Stimulated activated CD8-positive, alpha-beta memory T cell treated with anti-CD3 and anti-CD28 coated beads, Interleukin-4, amount 100 ng/mL, for 1 hour (primary cell): ENCODE results near the gene NTNG1.

Experiments
- DNase-seq, 2 donors: peaks; one replicate each; pipeline ENCODE4 v3.0.0-alpha.2; 2020; ENCODE audit warnings: low read depth in 2 of 2, low spot score in 1 of 2

The NTNG1 gene

DNA sequence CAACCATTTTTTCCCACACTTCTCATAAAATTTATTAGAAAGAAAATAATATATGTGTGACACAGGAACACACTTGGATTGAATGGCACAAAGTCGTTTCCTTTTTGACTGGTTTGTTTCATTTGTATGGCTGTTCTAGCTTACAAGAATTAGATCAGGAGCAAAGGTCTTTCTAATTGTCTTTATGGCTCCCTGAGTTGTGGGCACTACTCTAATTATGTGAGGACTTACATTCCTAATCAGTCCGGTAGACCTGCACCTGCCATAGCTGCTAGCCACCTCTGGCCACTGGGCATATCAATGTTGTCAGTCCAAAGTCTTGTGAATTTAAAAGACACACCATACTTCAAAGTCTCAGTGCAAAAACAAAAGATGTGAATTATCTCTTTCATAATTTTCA is 346.7 kb downstream of the NTNG1 start:
- no peak for DNase-seq

DNA sequence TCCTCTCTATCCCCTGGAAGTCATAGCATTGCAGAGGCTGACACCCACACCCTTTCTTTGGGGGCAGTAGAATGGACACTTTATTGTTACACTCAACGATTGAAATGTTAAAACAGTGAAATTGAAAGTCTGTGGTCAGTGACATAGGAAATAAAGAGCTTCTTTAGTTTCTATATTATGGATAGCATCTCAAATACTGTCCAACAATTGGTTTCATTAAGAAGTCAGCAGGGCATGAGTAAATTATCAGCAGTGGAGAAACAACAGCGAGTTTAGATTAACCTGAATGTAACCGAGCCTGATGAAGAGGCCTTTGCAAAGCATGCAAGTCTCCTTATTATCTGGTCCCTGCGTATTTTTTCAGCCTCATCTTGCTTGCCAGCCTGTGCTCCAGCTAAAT is 350.7 kb downstream of the NTNG1 start:
- no peak for DNase-seq

DNA sequence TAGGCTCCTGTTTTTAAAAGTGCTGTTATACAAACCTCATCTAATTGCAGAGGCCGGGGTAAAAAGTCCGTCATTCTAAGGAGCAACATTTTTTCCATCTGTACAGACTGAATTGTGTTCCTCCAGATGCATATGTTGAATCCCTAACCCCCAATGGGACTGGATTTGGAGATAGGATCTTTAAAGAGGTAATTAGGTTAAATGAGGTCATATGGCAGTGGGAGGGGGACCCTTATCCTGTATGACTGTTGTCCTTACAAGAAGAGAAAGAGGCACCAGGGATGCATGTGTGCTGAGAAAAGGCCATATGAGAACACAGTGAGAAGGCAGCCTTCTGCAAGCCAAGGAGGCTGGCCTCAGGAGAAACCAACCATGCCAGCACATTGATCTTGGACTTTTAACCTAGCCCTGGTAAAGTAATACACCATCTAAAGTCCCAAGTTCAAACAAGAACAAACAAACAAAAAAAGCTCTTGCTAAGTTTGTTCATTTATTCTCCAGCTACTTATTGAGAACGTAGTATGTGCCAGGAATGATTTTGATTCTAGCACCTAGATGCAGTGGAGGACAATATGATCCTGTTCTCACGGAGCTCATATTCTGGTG is 352.4 kb downstream of the NTNG1 start:
- DNase-seq, result no peak

DNA sequence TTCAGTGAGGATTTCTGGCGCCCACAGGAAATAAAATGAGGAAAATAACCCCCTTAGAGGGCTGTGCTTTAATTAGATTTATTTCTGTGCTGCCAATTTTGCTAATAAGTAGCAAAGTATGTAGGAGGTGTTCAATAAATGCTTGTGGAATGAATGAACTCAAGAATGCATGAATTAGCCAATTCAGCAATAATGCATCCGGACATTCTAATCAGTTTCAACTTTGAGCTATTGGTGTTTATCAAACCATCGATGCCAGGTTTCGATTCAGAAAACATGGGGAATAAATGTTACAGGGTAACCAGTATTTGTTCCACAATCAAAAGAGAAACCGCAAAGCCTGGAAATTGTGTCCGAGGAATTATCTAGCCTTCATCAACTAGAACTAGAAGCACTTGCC is 353.2 kb downstream of the NTNG1 start:
- DNase-seq, result no peak

GRCh38 chr1:107496002-107496401 is 355.2 kb downstream of the NTNG1 start:
- no peak for DNase-seq

DNA sequence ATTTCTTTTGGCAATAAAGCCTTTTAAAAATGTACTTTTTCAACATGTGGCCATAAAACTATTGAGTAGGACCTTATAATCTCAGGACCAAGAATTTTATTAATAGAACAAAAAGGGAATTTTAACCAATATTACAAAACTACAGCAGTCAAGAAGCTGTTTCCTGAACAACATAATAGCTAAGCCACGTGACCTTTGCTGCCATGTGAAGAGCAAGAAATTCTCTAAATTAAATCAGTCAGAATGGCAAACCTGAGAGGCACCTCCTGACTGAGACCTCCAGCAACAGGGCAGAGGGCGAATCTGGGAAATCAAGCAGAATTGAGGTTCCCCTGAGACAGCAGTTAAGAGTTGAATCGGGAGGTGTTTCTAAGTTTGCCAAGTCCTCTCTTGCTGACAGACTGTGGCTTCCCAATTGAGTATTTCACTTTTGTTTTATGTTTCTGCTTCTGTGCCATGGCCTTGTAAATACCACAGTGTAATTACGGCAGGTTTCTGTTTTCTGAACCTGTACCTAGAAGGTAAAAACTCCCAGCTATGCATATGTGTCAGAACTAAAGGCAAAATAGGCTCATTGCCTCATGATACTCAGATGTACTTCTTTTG is 358.4 kb downstream of the NTNG1 start:
- DNase-seq, result no peak

- no peak for DNase-seq
These were observed 360.3 kb downstream of the NTNG1 start for GRCh38 chr1:107501081-107501605.

DNA sequence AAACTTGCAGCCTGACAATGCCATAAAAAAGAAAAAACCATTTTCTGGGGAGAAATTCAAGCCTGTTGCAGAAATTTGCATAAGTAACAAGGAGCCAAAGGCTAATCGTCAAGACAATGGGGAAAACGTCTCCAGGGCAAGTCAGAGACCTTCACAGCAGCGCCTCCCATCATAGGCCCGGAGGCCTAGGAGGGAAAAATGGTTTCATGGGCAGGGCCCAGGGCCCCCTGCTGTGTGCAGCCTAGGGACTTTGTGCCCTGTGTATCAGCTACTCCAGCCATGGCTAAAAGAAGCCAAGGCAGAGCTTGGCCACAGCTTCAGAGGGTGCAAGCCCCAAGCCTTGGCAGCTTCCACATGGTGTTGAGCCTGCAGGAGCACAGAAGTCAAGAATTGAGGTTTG is 369.5 kb downstream of the NTNG1 start:
- no peak for DNase-seq

DNA sequence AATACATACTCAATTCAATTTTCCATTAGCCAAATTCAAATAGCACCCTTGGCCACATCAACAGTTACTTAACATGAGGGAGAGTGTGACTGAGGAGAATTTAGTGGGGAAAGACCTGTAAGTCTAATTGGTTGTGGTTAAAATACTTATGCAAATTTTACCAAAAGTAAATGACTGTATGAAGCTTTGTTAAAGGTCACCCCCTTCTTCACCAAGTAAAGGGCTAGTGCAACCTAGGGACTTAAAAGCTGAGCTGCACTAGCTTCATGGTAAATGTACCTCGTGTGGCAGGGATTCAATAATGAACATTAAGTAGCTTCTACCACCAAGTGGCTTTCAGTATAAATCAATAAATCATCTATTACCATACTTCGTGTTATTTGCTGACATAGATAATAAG is 372.0 kb downstream of the NTNG1 start:
- DNase-seq, result no peak

DNA sequence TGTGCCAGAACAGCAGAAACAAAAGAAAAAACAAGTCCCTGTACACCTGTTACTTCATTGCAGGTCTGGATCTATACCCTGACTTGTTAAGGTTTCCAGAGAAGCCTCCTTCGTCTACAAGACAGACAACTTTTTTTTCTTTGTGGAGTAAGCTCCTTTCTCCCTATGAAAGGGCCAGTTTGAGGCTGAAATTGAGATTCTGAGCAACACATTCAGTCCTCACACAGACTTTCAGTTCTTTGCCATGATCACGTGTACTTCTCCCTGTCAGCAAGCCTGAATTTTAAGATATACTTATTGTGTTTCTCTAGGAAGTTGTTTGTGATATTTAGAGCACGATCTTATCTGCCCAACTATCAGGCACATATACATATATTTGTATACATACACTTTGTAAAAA is 374.0 kb downstream of the NTNG1 start:
- no peak for DNase-seq

DNA sequence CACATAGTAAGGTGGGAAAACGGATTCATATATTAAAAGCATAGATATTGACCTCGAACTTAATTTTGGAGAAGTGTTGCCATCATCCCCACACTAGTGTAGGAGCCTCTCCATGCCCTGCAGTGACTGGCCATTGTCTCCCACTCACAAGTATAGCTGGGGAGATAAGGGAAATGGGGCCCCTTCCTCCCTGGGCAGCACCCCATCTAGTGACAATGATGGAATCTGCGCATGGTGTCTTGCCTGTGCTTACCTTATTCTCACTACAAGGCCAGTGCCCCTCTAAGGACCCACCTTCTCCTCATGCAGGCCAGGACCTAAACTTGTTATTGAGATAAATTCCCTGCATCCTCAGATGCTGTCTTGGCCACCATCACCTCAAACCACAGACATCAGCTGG is 374.9 kb downstream of the NTNG1 start:
- DNase-seq, result no peak

DNA sequence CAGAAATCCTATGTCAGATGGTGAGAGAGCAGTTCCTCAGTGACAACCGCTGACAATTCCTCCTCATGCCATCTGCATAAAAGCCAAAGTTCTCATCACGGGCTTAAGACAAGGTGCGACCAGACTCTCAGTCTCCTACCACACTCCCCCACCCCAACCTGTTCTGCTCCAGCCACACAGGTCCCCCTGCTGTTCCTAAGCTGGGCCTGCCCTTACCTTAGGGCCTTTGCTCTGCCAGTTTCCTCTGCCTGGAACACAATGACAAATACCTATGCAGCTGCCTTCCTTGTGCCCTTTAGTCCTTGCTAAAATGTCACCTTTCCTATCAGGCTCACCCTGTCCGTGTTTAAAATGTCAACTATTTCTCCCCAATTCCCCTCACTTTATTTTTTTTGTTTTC is 382.2 kb downstream of the NTNG1 start:
- DNase-seq, result no peak

DNA sequence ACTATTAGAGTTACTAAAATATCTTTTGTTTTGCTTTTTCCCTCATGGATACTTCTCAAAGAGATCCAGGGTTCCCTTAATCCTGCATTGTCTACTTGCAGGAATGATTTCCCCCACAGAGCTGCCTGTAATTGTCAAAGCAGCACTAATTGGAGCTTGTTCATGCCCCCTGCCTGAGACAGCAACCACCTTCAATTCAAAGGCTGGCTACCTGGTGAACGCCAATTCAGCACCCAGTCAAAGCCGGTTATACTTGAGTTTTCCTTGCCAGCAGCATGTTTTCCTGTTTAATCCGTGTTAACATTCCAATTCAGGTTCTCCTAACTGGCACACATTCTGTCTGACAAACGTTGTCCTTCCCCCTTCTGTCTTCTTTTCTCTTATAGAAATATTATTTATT is 382.9 kb downstream of the NTNG1 start:
- no peak for DNase-seq

DNA sequence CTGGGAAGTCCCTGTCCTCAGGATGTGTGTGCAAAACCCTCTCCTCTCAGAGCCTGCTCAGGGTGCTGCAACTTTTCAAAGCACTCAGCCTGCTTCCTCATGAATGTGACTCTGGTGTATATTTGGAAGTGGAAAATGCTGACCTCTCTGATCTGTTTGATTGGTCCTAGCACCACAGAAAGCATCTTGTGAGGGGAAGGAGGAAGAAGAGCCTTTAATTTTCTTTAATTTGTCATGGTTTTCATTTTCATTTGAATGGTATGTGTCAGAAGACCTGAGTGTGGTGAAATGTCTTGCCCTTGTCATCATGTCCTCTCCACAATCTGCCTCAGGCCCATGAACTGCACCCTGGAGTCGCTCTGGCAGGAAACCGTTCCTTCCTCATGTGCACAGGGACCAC is 383.5 kb downstream of the NTNG1 start:
- no peak for DNase-seq

GRCh38 chr1:107525145-107525544 is 384.3 kb downstream of the NTNG1 start:
- DNase-seq, result no peak

DNA sequence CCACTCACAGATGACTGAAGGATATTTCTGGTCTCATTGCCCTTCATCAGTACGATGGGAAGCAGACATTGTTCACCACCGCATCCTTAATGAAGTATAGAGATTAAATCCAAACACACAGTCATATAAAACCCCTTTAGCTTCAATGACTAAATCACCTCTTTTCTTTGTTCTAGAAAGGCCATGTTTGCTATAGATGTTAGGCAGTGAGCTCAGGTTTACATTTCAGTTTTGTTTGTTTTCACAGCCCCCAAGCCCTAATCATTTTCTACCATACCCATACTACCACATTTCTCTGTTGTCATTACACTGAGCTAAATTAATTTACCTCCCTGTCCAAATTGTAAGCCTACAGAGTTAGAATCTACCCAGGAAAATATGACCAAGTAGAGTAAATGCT is 385.1 kb downstream of the NTNG1 start:
- DNase-seq, result no peak

- DNase-seq, result no peak
These were observed 385.8 kb downstream of the NTNG1 start for GRCh38 chr1:107526524-107527198.

DNA sequence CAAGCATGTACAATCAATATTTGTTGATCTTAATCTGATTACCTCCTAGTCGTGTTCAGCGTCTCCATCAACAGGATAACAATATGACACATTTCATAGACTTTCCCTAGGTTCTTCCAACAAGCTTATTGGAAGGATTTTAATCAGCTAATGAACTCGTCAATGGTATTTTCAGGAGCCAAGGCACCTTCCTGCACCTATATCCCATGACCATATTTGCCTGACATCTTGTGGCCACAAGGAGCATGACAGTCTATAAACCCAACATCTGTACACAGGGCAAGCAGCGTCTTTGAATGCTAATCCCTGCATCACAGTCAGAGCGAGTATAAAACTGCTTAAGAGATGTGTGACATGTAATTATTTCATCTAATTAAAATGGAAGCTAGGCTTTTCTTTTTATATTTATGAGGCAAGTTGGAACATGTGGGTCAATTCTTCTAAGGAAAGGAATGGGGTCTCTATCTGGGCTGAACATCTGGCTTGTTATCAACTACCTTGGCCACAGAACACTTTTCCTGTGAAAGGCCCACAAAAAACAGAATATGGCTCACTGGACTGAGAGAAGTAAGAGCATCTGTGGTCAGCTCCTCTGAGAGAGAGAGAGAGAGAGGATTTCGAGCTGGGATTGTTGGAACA is 388.8 kb downstream of the NTNG1 start:
- no peak for DNase-seq

- no peak for DNase-seq
These were observed 389.7 kb downstream of the NTNG1 start for GRCh38 chr1:107530543-107530942.

- DNase-seq, result no peak
These were observed 390.4 kb downstream of the NTNG1 start for GRCh38 chr1:107531065-107531908.

GRCh38 chr1:107532318-107532717 is 391.5 kb downstream of the NTNG1 start:
- no peak for DNase-seq
